Spleen (tissue), 11 donors: ENCODE measurements around the gene ADCY6. TPM values are rescaled to one million over a fixed set of nuclear protein-coding genes. Genes with fewer than 3 reads are reported as not detected.

Experiments used
- DNase-seq: peaks from one replicate; pipeline ENCODE4 v3.0.0-alpha.2; 2020
- H3K27ac ChIP-seq, 8 donors: fragments of 200-600 bp; sonication (generic) in 7 of 8; 1 replicate in 4 of 8; 2 replicates in 4 of 8; pipeline versions ENCODE4 v1.5.0 to v1.8.0; 2016 to 2021; ENCODE audit warnings: inconsistent platforms in 4 of 8, mild to moderate bottlenecking in 4 of 8, moderate library complexity in 1 of 8
- H3K27me3 ChIP-seq, 7 donors: fragments of 200-600 bp; sonication (generic) in 6 of 7; replicated peaks in 1 of 7; 1 replicate in 4 of 7; 2 replicates in 3 of 7; pipeline versions ENCODE4 v1.5.0 to v1.8.0; 2016 to 2021; ENCODE audit warnings: inconsistent platforms in 3 of 7, mild to moderate bottlenecking in 1 of 7
- H3K36me3 ChIP-seq, 6 donors: fragments of 200-600 bp; sonication (generic) in 5 of 6; 1 replicate in 4 of 6; 2 replicates in 2 of 6; pipeline versions ENCODE4 v1.5.0 to v1.8.0; 2016 to 2021; ENCODE audit warnings: inconsistent platforms in 2 of 6
- H3K4me1 ChIP-seq, 6 donors: fragments of 200-600 bp; sonication (generic) in 5 of 6; 1 replicate in 3 of 6; 2 replicates in 3 of 6; pipeline versions ENCODE4 v1.5.0 to v1.8.0; 2016 to 2021; ENCODE audit warnings: inconsistent platforms in 3 of 6
- H3K4me3 ChIP-seq, 8 donors: fragments of 200-600 bp; sonication (generic) in 7 of 8; 1 replicate in 4 of 8; 2 replicates in 4 of 8; pipeline versions ENCODE4 v1.5.0 to v1.8.0; 2016 to 2021; ENCODE audit warnings: inconsistent platforms in 4 of 8, mild to moderate bottlenecking in 4 of 8, moderate library complexity in 2 of 8
- H3K9me3 ChIP-seq, 8 donors: fragments of 200-600 bp; sonication (generic) in 7 of 8; 1 replicate in 4 of 8; 2 replicates in 4 of 8; pipeline versions ENCODE4 v1.5.0 to v1.8.0; 2016 to 2021; ENCODE audit warnings: inconsistent platforms in 4 of 8
- POLR2A ChIP-seq, 3 donors: fragments of 450-650 bp; IDR thresholded peaks; one replicate each; pipeline ENCODE4 v1.5.1; 2017; ENCODE audit warnings: antibody characterized with exemption in 3 of 3, mild to moderate bottlenecking in 1 of 3
- POLR2AphosphoS5 ChIP-seq, 3 donors: sonication (generic); formaldehyde crosslinking; IDR thresholded peaks; one replicate each; pipeline ENCODE4 v1.5.1; 2017; ENCODE audit warnings: antibody characterized with exemption in 3 of 3
- WGBS, 5 donors: extraction: QIAGEN DNeasy Blood & Tissue Kit in 3 of 5; methylation state at CpG; one replicate each; pipeline versions ENCODE4 v1.1.5 to v1.1.7; 2013 to 2018; 5-methylcytosine and 5-hydroxymethylcytosine counted together
- intact Hi-C: fragments of 100-400 bp; cut with DNase I; formaldehyde crosslinking; loops from one replicate; pipeline ENCODE4 v1.15.0; 2023; ENCODE audit warnings: low total_unique reads
- polyA plus RNA-seq, 3 donors: library from polyadenylated mRNA; stranded (reverse); fragments of 200-250 nt; gene quantifications; one replicate each; pipeline ENCODE4 v1.2.1, GENCODE V29; 2013
- total RNA-seq, 7 donors: library from RNA; depleted of rRNA in 3 of 7; stranded (reverse); fragments of >200 nt in 3 of 7; fragmentation: NEBNext Ultra II Directional in 4 of 7; extraction: Animal tissue kit (Norgen Biotek cat#: 25700) in 4 of 7; gene quantifications; one replicate each; pipeline versions ENCODE4 v1.1.0 to v1.2.1, GENCODE V29; 2016 to 2021
- TF ChIP-seq, protein P1 (sequence below), 11 experiments: fragments of 200-600 bp in 7 of 11; fragments of 450-650 bp in 4 of 11; sonication (generic) in 4 of 11; IDR thresholded peaks in 8 of 11; conservative IDR thresholded peaks in 3 of 11; 1 replicate in 7 of 11; 2 replicates in 4 of 11; pipeline versions ENCODE4 v1.4.0 to v1.8.0; 2016 to 2021; ENCODE audit warnings: antibody characterized with exemption in 11 of 11, inconsistent platforms in 4 of 11, mild to moderate bottlenecking in 1 of 11
- donor health status: healthy with polysubstance abuse.
- donor health status: DM: no; HTN: no; CAD: no; lungs with moderate emphysema.
- donor health status: DM: no; HTN: no; CAD: no.
- donor health status: Bipolar disorder and iron deficiency.
- donor health status: healthy.
- donor health status: DM: no; HTN: no; CAD: no.
- donor health status: DM: yes; HTN: yes; CAD: no.

Gene ADCY6
- total and polyA plus RNA-seq, 10 donors: 1.6 to 20.4 (median 13.7) TPM

DNA sequence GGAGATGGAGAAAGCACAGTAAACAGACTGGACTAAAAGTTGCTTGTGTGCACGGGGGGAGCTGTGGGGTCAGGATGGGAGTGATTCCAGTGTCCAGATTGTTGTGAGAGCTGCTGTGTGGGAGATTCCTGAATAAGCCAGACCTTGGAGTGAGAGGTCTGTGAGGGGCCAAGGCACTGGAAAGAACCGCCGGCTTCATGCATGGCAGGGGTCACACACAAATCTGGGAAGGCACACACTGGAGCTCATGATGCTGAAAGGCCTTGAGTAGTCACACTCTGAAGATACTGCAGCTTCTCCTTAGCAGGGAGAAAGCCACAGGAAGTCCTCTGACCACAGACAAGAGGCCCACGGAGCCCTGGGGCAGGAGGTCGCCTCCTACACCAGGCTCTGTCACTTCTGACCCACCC is 23.1 kb downstream of the ADCY6 start:
- no peak overlapping the region for H3K4me3 ChIP-seq
- H3K9me3 ChIP-seq: no peaks in the 10 kb centered on the region
- H3K4me1 ChIP-seq: peaks cover 0 to 36% (median 6%) of the 10 kb centered on the region in 6 donors
- H3K27ac ChIP-seq: peak overlapping the region in 6 of 8 donors; percentile 42 to 71 (median 56)
- peak in 2 of 3 donors; percentile 49 for TF ChIP-seq POLR2AphosphoS5 (IDR thresholded peaks at IDR 0.05)
- TF ChIP-seq, protein P1, sequence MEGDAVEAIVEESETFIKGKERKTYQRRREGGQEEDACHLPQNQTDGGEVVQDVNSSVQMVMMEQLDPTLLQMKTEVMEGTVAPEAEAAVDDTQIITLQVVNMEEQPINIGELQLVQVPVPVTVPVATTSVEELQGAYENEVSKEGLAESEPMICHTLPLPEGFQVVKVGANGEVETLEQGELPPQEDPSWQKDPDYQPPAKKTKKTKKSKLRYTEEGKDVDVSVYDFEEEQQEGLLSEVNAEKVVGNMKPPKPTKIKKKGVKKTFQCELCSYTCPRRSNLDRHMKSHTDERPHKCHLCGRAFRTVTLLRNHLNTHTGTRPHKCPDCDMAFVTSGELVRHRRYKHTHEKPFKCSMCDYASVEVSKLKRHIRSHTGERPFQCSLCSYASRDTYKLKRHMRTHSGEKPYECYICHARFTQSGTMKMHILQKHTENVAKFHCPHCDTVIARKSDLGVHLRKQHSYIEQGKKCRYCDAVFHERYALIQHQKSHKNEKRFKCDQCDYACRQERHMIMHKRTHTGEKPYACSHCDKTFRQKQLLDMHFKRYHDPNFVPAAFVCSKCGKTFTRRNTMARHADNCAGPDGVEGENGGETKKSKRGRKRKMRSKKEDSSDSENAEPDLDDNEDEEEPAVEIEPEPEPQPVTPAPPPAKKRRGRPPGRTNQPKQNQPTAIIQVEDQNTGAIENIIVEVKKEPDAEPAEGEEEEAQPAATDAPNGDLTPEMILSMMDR (IDR thresholded peaks at IDR 0.05 in 8 of 11, conservative IDR thresholded peaks at IDR 0.05 in 3 of 11): no peak
- intact Hi-C loops: no loop called here
- DNase-seq: peak; percentile 73
- WGBS, 5 donors: 41 to 54% (median 45%) methylated on average over 5 of the region's 5 CpGs
- H3K27me3 ChIP-seq: no peaks in the 10 kb centered on the region
- peaks cover 0 to 16% (median 4%) of the 10 kb centered on the region in 6 donors for H3K36me3 ChIP-seq

DNA sequence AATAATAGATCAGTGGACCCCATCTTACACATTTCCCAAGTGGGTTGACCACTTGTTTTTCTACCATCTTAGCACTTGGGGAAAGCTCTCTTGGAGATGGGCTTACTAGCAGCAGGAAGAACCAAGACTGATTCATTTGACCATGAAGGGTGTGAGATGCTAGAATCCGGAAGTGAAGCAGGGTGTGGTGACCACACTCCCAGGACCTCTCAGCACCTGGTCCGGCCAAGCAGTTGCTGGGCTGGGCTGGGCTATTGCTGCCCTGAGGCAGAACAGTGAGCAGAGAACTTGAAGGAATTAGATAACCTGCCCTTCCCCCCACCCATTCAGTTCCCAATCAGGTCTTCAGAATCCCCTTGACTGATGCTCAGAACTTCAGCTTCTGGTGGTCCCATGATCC is 24.4 kb downstream of the ADCY6 start:
- H3K27ac ChIP-seq: no peak overlapping the region
- H3K4me1 ChIP-seq: peaks cover 0 to 36% (median 6%) of the 10 kb centered on the region in 6 donors
- TF ChIP-seq, protein P1 (IDR thresholded peaks at IDR 0.05 in 8 of 11, conservative IDR thresholded peaks at IDR 0.05 in 3 of 11): no peak
- no peak for TF ChIP-seq POLR2A (IDR thresholded peaks at IDR 0.05)
- no peak for TF ChIP-seq POLR2AphosphoS5 (IDR thresholded peaks at IDR 0.05)
- peaks cover 0 to 10% (median 0%) of the 10 kb centered on the region in 6 donors for H3K36me3 ChIP-seq
- intact Hi-C loops: no loop called here
- no peaks in the 10 kb centered on the region for H3K9me3 ChIP-seq
- no peak for DNase-seq
- no peaks in the 10 kb centered on the region for H3K27me3 ChIP-seq
- no peak overlapping the region for H3K4me3 ChIP-seq
- 46 to 72% (median 68%) methylated on average over 2 of the region's 2 CpGs for WGBS, 5 donors

DNA sequence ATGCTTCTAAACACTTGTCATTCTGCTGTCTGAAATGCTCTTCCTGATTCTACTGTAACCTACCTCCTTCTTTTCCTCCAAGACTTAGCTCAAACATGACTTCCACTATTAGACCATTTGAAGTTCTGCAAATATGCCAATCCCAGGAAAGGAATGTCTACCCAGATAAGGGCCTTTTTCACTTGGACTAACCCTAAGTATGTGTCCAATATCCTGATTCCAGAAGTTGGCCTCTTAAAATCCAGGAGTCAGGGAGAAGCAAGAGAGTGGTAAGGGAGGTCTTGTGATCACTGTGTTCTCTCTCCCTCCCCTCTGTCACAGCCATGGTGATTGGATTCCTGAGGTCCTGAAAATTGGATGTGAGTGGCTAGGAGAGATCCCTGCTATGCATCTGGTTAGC is 30.2 kb downstream of the ADCY6 start:
- DNase-seq: no peak
- intact Hi-C loops: no loop called here
- Histone ChIP-seq H3K4me1 (peaks cover 0 to 2% (median 0%) of the 10 kb centered on the region in 6 donors), H3K27ac (no peak overlapping the region), H3K27me3 (no peaks in the 10 kb centered on the region), H3K4me3 (no peak overlapping the region), H3K36me3 (no peaks in the 10 kb centered on the region), H3K9me3 (no peaks in the 10 kb centered on the region)
- TF ChIP-seq POLR2A (IDR thresholded peaks at IDR 0.05) (no peak), POLR2AphosphoS5 (IDR thresholded peaks at IDR 0.05) (no peak)
- TF ChIP-seq, protein P1 (IDR thresholded peaks at IDR 0.05 in 8 of 11, conservative IDR thresholded peaks at IDR 0.05 in 3 of 11): no peak

- no peaks in the 10 kb centered on the region for H3K27me3 ChIP-seq
These were observed 30.7 kb downstream of the ADCY6 start for GRCh38 chr12:48758186-48758585.

More at GRCh38 chr12:48758186-48758585, 30.7 kb downstream of the ADCY6 start:
- Histone ChIP-seq H3K4me3 (no peak overlapping the region), H3K4me1 (peaks cover 0 to 6% (median 0%) of the 10 kb centered on the region in 6 donors), H3K9me3 (no peaks in the 10 kb centered on the region), H3K27ac (no peak overlapping the region), H3K36me3 (no peaks in the 10 kb centered on the region)
- WGBS, 5 donors: 65 to 76% (median 67%) methylated on average over 4 of the region's 4 CpGs
- TF ChIP-seq, protein P1 (IDR thresholded peaks at IDR 0.05 in 8 of 11, conservative IDR thresholded peaks at IDR 0.05 in 3 of 11): no peak
- no peak for TF ChIP-seq POLR2AphosphoS5 (IDR thresholded peaks at IDR 0.05)
- no peak for TF ChIP-seq POLR2A (IDR thresholded peaks at IDR 0.05)
- no peak for DNase-seq
- intact Hi-C loops: no loop called here
